Measurements from ENCODE around the gene KCNH8.

GRCh38 chr3:19485267-19485666 is 337.0 kb downstream of the KCNH8 start:
- TF ChIP-seq POLR2AphosphoS5 (IDR thresholded peaks at IDR 0.05) (no peak), CTCF (IDR thresholded peaks at IDR 0.05) (no peak)
